ENCODE results near the gene ST6GALNAC1. TPM values are rescaled to one million over a fixed set of nuclear protein-coding genes. Genes with fewer than 3 reads are reported as not detected.

Gene ST6GALNAC1
- total and polyA plus RNA-seq, 2 experiments from 2014 or later = 17.7 to 27.6 TPM

DNA sequence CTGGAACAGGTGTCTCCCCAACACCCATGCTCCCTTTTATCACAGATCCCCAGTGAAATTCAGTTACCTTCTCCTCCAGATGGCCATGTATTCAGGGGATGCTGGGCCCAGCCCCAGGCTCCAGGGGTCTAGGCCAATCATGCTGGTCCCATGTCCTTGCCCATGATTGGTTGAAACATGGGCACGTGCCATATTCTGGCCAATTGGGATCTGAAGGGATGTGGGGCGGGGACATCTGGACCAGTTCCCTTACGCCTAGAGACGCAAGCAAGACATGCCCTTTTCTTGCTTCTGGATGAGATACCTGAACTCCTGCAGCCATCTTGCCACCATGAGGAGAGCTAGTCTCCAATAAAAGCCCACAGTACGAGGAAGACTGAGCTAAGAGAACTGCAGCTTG is 31.0 kb upstream of the ST6GALNAC1 start:
- no peaks in the 10 kb centered on the region for H3K36me3 ChIP-seq (replicated peaks; ENCODE audit: insufficient read depth, low read depth)
- H3K4me3 ChIP-seq = no peak overlapping the region
- no peak overlapping the region for H3K4me2 ChIP-seq
- H2AFZ ChIP-seq = no peak overlapping the region
- no peaks in the 10 kb centered on the region for H3K79me2 ChIP-seq
- TF ChIP-seq EZH2phosphoT487 (IDR thresholded peaks at IDR 0.05; ENCODE audit: low read depth, severe bottlenecking, unreplicated experiment) (no peak), EZH2 (IDR thresholded peaks at IDR 0.05; ENCODE audit: borderline replicate concordance) (no peak)
- TF ChIP-seq, protein P1, sequence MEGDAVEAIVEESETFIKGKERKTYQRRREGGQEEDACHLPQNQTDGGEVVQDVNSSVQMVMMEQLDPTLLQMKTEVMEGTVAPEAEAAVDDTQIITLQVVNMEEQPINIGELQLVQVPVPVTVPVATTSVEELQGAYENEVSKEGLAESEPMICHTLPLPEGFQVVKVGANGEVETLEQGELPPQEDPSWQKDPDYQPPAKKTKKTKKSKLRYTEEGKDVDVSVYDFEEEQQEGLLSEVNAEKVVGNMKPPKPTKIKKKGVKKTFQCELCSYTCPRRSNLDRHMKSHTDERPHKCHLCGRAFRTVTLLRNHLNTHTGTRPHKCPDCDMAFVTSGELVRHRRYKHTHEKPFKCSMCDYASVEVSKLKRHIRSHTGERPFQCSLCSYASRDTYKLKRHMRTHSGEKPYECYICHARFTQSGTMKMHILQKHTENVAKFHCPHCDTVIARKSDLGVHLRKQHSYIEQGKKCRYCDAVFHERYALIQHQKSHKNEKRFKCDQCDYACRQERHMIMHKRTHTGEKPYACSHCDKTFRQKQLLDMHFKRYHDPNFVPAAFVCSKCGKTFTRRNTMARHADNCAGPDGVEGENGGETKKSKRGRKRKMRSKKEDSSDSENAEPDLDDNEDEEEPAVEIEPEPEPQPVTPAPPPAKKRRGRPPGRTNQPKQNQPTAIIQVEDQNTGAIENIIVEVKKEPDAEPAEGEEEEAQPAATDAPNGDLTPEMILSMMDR (IDR thresholded peaks at IDR 0.05; ENCODE audit: poor library complexity) = no peak
- no peaks in the 10 kb centered on the region for H3K9me3 ChIP-seq (ENCODE audit: low read depth)
- H3K27me3 ChIP-seq = no peaks in the 10 kb centered on the region
- no peaks in the 10 kb centered on the region for H3K9me2 ChIP-seq (replicated peaks; ENCODE audit: insufficient read depth)
- no peaks in the 10 kb centered on the region for H3K4me1 ChIP-seq (ENCODE audit: insufficient read depth)
- no peak overlapping the region for H3K27ac ChIP-seq
- WGBS (ENCODE audit: low lambda C conversion rate, missing lambda C conversion rate) = 94% methylated on average over 5 of the region's 5 CpGs
- no peak for DNase-seq (ENCODE audit: low spot score)
- no peaks in the 10 kb centered on the region for H4K20me1 ChIP-seq (ENCODE audit: insufficient read depth, poor library complexity, severe bottlenecking)

DNA sequence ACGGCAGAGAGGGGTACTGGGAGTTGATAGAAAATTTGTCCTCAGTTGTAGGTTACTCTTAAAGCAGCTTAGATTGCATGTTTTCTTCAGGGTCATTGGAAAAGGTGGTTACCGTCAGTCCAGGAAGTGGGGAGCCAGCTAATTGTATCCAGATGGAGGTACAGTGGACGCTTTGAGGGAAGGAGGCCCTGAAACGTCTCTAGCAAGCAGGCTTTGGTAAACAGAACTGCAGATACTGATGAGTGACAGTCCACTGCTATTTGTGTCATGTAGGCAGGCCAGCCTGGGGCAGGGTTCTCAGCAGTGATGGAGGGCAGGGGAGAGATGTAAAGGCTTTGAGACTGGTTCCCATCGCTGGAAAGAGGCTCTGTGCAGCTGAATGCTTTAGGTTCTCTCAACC is 30.2 kb upstream of the ST6GALNAC1 start:
- Histone ChIP-seq H3K4me1 (ENCODE audit: insufficient read depth) (no peaks in the 10 kb centered on the region), H3K27me3 (no peaks in the 10 kb centered on the region), H3K4me2 (no peak overlapping the region), H3K79me2 (no peaks in the 10 kb centered on the region), H3K9me3 (ENCODE audit: low read depth) (no peaks in the 10 kb centered on the region), H4K20me1 (ENCODE audit: insufficient read depth, poor library complexity, severe bottlenecking) (no peaks in the 10 kb centered on the region), H3K36me3 (replicated peaks; ENCODE audit: insufficient read depth, low read depth) (no peaks in the 10 kb centered on the region), H3K27ac (peak overlapping the region; percentile 75), H3K9me2 (replicated peaks; ENCODE audit: insufficient read depth) (no peaks in the 10 kb centered on the region), H3K4me3 (no peak overlapping the region), H2AFZ (no peak overlapping the region)
- no peak for DNase-seq (ENCODE audit: low spot score)
- TF ChIP-seq EZH2 (IDR thresholded peaks at IDR 0.05; ENCODE audit: borderline replicate concordance) = no peak
- 46% methylated on average over 5 of the region's 5 CpGs for WGBS (ENCODE audit: low lambda C conversion rate, missing lambda C conversion rate)

DNA sequence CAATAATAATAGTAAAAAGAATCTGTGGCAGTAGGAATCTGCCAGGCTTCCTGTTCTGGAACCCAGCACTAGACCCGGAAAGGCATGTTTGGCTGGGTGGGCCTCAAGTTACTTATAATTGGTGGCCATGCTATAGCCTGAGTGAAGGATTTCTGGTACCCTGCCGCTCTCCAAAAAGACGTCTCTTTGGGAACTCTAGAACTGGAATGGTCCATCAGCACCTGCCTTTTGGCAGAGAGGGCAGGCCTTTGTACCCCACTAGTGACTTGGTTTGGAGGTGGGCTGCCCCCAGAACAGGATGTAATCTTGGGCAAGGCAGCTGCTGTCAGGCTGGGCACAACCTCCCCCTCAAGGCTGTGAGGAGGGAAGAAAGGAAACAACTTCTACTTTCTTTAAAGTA is 29.3 kb upstream of the ST6GALNAC1 start:
- Histone ChIP-seq H3K27ac (peak overlapping the region; percentile 75), H4K20me1 (ENCODE audit: insufficient read depth, poor library complexity, severe bottlenecking) (no peaks in the 10 kb centered on the region), H3K4me1 (ENCODE audit: insufficient read depth) (no peaks in the 10 kb centered on the region), H3K36me3 (replicated peaks; ENCODE audit: insufficient read depth, low read depth) (no peaks in the 10 kb centered on the region), H3K79me2 (no peaks in the 10 kb centered on the region), H3K4me3 (no peak overlapping the region), H3K4me2 (peak overlapping the region; percentile 82), H3K9me2 (replicated peaks; ENCODE audit: insufficient read depth) (no peaks in the 10 kb centered on the region), H2AFZ (no peak overlapping the region), H3K9me3 (ENCODE audit: low read depth) (no peaks in the 10 kb centered on the region), H3K27me3 (no peaks in the 10 kb centered on the region)
- no peak for DNase-seq (ENCODE audit: low spot score)
- WGBS (ENCODE audit: low lambda C conversion rate, missing lambda C conversion rate) = 98% methylated on average over 3 of the region's 3 CpGs
- TF ChIP-seq EZH2phosphoT487 (IDR thresholded peaks at IDR 0.05; ENCODE audit: low read depth, severe bottlenecking, unreplicated experiment) = no peak
- TF ChIP-seq, protein P1 (IDR thresholded peaks at IDR 0.05; ENCODE audit: poor library complexity) = no peak
- TF ChIP-seq EZH2 (IDR thresholded peaks at IDR 0.05; ENCODE audit: borderline replicate concordance) = no peak

DNA sequence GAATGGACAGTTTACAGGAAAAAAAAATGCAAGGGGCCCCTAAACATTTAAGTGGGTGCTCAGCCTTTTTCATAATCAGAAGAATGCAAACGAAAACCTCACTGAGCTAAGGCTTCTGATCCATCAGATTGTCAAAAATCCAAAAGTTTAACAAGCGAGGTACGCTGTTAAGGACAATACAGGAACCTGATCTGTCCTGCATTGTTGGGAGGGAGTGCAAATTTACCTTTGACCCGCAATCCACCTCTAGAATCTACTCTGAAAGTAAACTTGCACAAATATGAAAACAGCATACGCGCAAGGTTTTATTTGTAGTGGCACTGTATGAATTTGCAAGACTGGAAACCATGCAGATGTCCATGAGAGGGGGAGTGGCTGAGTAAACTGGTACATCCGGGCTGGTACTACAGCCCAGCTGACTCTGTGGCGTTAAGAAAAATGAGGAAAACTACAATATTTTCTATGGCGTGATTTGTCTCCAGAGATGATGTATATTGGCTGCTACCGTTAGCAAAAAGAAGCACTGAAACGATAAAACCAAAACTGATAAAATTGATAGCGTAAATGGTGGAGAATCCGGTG is 28.8 kb upstream of the ST6GALNAC1 start:
- H3K9me2 ChIP-seq (replicated peaks; ENCODE audit: insufficient read depth) = no peaks in the 10 kb centered on the region
- H4K20me1 ChIP-seq (ENCODE audit: insufficient read depth, poor library complexity, severe bottlenecking) = no peaks in the 10 kb centered on the region
- peak overlapping the region; percentile 82 for H3K4me2 ChIP-seq
- H3K27me3 ChIP-seq = no peaks in the 10 kb centered on the region
- no peaks in the 10 kb centered on the region for H3K9me3 ChIP-seq (ENCODE audit: low read depth)
- H2AFZ ChIP-seq = peak overlapping the region; percentile 73
- H3K4me1 ChIP-seq (ENCODE audit: insufficient read depth) = no peaks in the 10 kb centered on the region
- H3K36me3 ChIP-seq (replicated peaks; ENCODE audit: insufficient read depth, low read depth) = no peaks in the 10 kb centered on the region
- H3K4me3 ChIP-seq = peak overlapping the region; percentile 44
- WGBS (ENCODE audit: low lambda C conversion rate, missing lambda C conversion rate) = 53% methylated on average over 13 of the region's 13 CpGs
- no peak for DNase-seq (ENCODE audit: low spot score)
- peak overlapping the region; percentile 75 for H3K27ac ChIP-seq
- H3K79me2 ChIP-seq = no peaks in the 10 kb centered on the region
- TF ChIP-seq EZH2 (IDR thresholded peaks at IDR 0.05; ENCODE audit: borderline replicate concordance) (no peak), EZH2phosphoT487 (IDR thresholded peaks at IDR 0.05; ENCODE audit: low read depth, severe bottlenecking, unreplicated experiment) (no peak)
- TF ChIP-seq, protein P1 (IDR thresholded peaks at IDR 0.05; ENCODE audit: poor library complexity) = no peak
